Liver (tissue), 9 donors: ENCODE results near the gene TPM3. TPM values are rescaled to one million over a fixed set of nuclear protein-coding genes. Genes with fewer than 3 reads are reported as not detected.

Experiments
- DNase-seq: peaks from one replicate; pipeline ENCODE4 v3.0.0-alpha.2; 2017; ENCODE audit warnings: low spot score
- H3K27ac ChIP-seq, 2 donors: one replicate each; pipeline ENCODE4 v1.7.0; 2013; ENCODE audit warnings: inconsistent platforms in 2 of 2, low read length in 2 of 2, control low read depth in 1 of 2, low read depth in 1 of 2, mild to moderate bottlenecking in 1 of 2
- H3K27me3 ChIP-seq, 4 donors: one replicate each; pipeline versions ENCODE4 v1.6.1 to v1.7.0; 2013; ENCODE audit warnings: low read length in 3 of 4, inconsistent platforms in 1 of 4, mild to moderate bottlenecking in 1 of 4, moderate library complexity in 1 of 4; ENCODE audit not compliant: control insufficient read depth in 4 of 4, insufficient read depth in 4 of 4
- H3K36me3 ChIP-seq, 4 donors: one replicate each; pipeline versions ENCODE4 v1.6.1 to v1.7.0; 2013; ENCODE audit warnings: low read length in 3 of 4, mild to moderate bottlenecking in 3 of 4, low read depth in 1 of 4, moderate library complexity in 1 of 4; ENCODE audit not compliant: control insufficient read depth in 4 of 4, insufficient read depth in 3 of 4
- H3K4me1 ChIP-seq, 4 donors: one replicate each; pipeline versions ENCODE4 v1.6.1 to v1.7.0; 2013; ENCODE audit warnings: low read length in 3 of 4, mild to moderate bottlenecking in 3 of 4, moderate library complexity in 1 of 4; ENCODE audit not compliant: control insufficient read depth in 4 of 4, insufficient read depth in 4 of 4
- H3K4me3 ChIP-seq, 3 donors: one replicate each; pipeline versions ENCODE4 v1.6.1 to v1.7.0; 2013; ENCODE audit warnings: low read length in 3 of 3, control low read depth in 1 of 3, low read depth in 1 of 3, mild to moderate bottlenecking in 1 of 3
- H3K9ac ChIP-seq, 2 donors: one replicate each; pipeline ENCODE4 v1.7.0; 2013; ENCODE audit warnings: low read length in 2 of 2, mild to moderate bottlenecking in 2 of 2, moderate library complexity in 2 of 2, control low read depth in 1 of 2, low read depth in 1 of 2
- H3K9me3 ChIP-seq, 4 donors: one replicate each; pipeline versions ENCODE4 v1.6.1 to v1.7.0; 2013; ENCODE audit warnings: low read length in 3 of 4; ENCODE audit not compliant: control insufficient read depth in 4 of 4
- ATF3 ChIP-seq: IDR thresholded peaks from 2 replicates; pipeline ENCODE4 v1.6.1; 2016; ENCODE audit warnings: antibody characterized with exemption
- CTCF ChIP-seq: fragments of 150-350 bp; IDR thresholded peaks from 2 replicates; pipeline ENCODE4 v1.5.1; 2017; ENCODE audit warnings: improper control_type of control experiment, low read depth, low read length; ENCODE audit not compliant: missing input control
- EGR1 ChIP-seq, 2 donors: IDR thresholded peaks; 2 replicates each; pipeline ENCODE4 v1.6.1; 2016 to 2018; ENCODE audit warnings: antibody characterized with exemption in 2 of 2, low read depth in 2 of 2
- FOXA1 ChIP-seq: IDR thresholded peaks from 2 replicates; pipeline ENCODE4 v1.6.1; 2016; ENCODE audit warnings: antibody characterized with exemption
- FOXA2 ChIP-seq: IDR thresholded peaks from 2 replicates; pipeline ENCODE4 v1.6.1; 2016; ENCODE audit warnings: antibody characterized with exemption
- GABPA ChIP-seq, 2 donors: IDR thresholded peaks in 1 of 2; conservative IDR thresholded peaks in 1 of 2; 2 replicates each; pipeline ENCODE4 v1.6.1; 2016; ENCODE audit warnings: antibody characterized with exemption in 2 of 2, mild to moderate bottlenecking in 1 of 2, moderate library complexity in 1 of 2
- HNF4A ChIP-seq, 2 donors: conservative IDR thresholded peaks; 2 replicates each; pipeline ENCODE4 v1.6.1; 2016; ENCODE audit warnings: antibody characterized with exemption in 2 of 2, mild to moderate bottlenecking in 2 of 2
- HNF4G ChIP-seq: IDR thresholded peaks from 2 replicates; pipeline ENCODE4 v1.6.1; 2016; ENCODE audit warnings: antibody characterized with exemption
- MAX ChIP-seq: IDR thresholded peaks from 2 replicates; pipeline ENCODE4 v1.6.1; 2016; ENCODE audit warnings: antibody characterized with exemption
- NR2F2 ChIP-seq: IDR thresholded peaks from 2 replicates; pipeline ENCODE4 v1.6.1; 2016; ENCODE audit warnings: antibody characterized with exemption
- RAD21 ChIP-seq, 2 donors: IDR thresholded peaks; 2 replicates each; pipeline ENCODE4 v1.6.1; 2016; ENCODE audit warnings: antibody characterized with exemption in 2 of 2, mild to moderate bottlenecking in 2 of 2
- REST ChIP-seq: IDR thresholded peaks from 2 replicates; pipeline ENCODE4 v1.6.1; 2016; ENCODE audit warnings: antibody characterized with exemption, mild to moderate bottlenecking
- RXRA ChIP-seq, 2 donors: IDR thresholded peaks; 2 replicates each; pipeline ENCODE4 v1.6.1; 2017 to 2018; ENCODE audit warnings: antibody characterized with exemption in 2 of 2, mild to moderate bottlenecking in 1 of 2
- TAF1 ChIP-seq: conservative IDR thresholded peaks from 2 replicates; pipeline ENCODE4 v1.6.1; 2016; ENCODE audit warnings: antibody characterized with exemption, mild to moderate bottlenecking
- YY1 ChIP-seq: IDR thresholded peaks from 2 replicates; pipeline ENCODE4 v1.6.1; 2016; ENCODE audit warnings: antibody characterized with exemption, mild to moderate bottlenecking
- ZBTB33 ChIP-seq: IDR thresholded peaks from 2 replicates; pipeline ENCODE4 v1.6.1; 2016; ENCODE audit warnings: antibody characterized with exemption
- WGBS: extraction: QIAGEN DNeasy Blood & Tissue Kit; methylation state at CpG from one replicate; pipeline ENCODE4 v1.1.7; 2013; 5-methylcytosine and 5-hydroxymethylcytosine counted together
- polyA plus RNA-seq, 2 donors: library from polyadenylated mRNA; stranded (reverse) in 1 of 2; unstranded in 1 of 2; fragments of 200-250 nt in 1 of 2; fragments of >200 nt in 1 of 2; fragmentation: Nextera tagmentation in 1 of 2; extraction: Ambion mirVana in 1 of 2; gene quantifications; one replicate each; pipeline versions ENCODE4 v1.2.1 to v1.2.3, GENCODE V29; 2013 to 2015
- total RNA-seq, 2 donors: library from RNA; depleted of rRNA; stranded (reverse); fragments of >200 nt; gene quantifications; one replicate each; pipeline ENCODE4 v1.2.3, GENCODE V29; 2014
- donor health status: healthy.
- donor health status: healthy.
- donor health status: healthy.
- donor health status: healthy.
- donor health status: healthy.

The TPM3 gene
- total and polyA plus RNA-seq, 4 donors = 89.6 to 120 (median 109) TPM

- WGBS = under 1% methylated on average over 35 of the region's 35 CpGs
These were observed 9.4 kb downstream of the TPM3 start for GRCh38 chr1:154182344-154183045.

GRCh38 chr1:154181944-154182343 is 10.0 kb downstream of the TPM3 start:
- H3K36me3 ChIP-seq = no peaks in the 10 kb centered on the region
- DNase-seq = no peak
- no peak for TF ChIP-seq HNF4G
- no peak for TF ChIP-seq ATF3
- TF ChIP-seq EGR1 (IDR thresholded peaks at IDR 0.05; ENCODE audit: low read depth in 2 of 2) = no peak
- TF ChIP-seq YY1 = no peak
- TF ChIP-seq HNF4A (conservative IDR thresholded peaks at IDR 0.05) = no peak
- no peak for TF ChIP-seq TAF1
- TF ChIP-seq NR2F2 = no peak
- WGBS = under 1% methylated on average over 6 of the region's 6 CpGs
- no peaks in the 10 kb centered on the region for H3K27me3 ChIP-seq
- peaks cover 14 to 48% (median 43%) of the 10 kb centered on the region in 4 donors for H3K4me1 ChIP-seq
- peak overlapping the region; percentile 71 to 91 (median 72) for H3K4me3 ChIP-seq
- H3K9ac ChIP-seq = peak overlapping the region in 1 of 2 donors; percentile 61
- no peaks in the 10 kb centered on the region for H3K9me3 ChIP-seq
- H3K27ac ChIP-seq = peak overlapping the region; percentile 76 to 77

More at GRCh38 chr1:154182344-154183045, 9.4 kb downstream of the TPM3 start:
- TF ChIP-seq YY1 (no peak), FOXA2 (no peak), MAX (no peak), CTCF (no peak), NR2F2 (no peak), GABPA (IDR thresholded peaks at IDR 0.05 in 1 of 2, conservative IDR thresholded peaks at IDR 0.05 in 1 of 2) (no peak), FOXA1 (no peak)
- no peaks in the 10 kb centered on the region for H3K27me3 ChIP-seq
- no peaks in the 10 kb centered on the region for H3K36me3 ChIP-seq
- peak overlapping the region; percentile 48 to 61 for H3K9ac ChIP-seq
- no peaks in the 10 kb centered on the region for H3K9me3 ChIP-seq
- DNase-seq = peak; percentile 65
- peak overlapping the region; percentile 76 to 77 for H3K27ac ChIP-seq
- H3K4me3 ChIP-seq = peak overlapping the region; percentile 71 to 91 (median 72)
- peaks cover 14 to 46% (median 40%) of the 10 kb centered on the region in 4 donors for H3K4me1 ChIP-seq

GRCh38 chr1:154179946-154180687 is 11.8 kb downstream of the TPM3 start:
- Histone ChIP-seq H3K36me3 (peaks cover 0 to 4% (median 1%) of the 10 kb centered on the region in 4 donors), H3K27me3 (no peaks in the 10 kb centered on the region), H3K9me3 (no peaks in the 10 kb centered on the region), H3K4me3 (no peak overlapping the region), H3K9ac (peak overlapping the region in 1 of 2 donors; percentile 63), H3K4me1 (peaks cover 14 to 53% (median 44%) of the 10 kb centered on the region in 4 donors), H3K27ac (peak overlapping the region; percentile 32 to 72)
- WGBS = 72% methylated on average over 3 of the region's 3 CpGs
- no peak for DNase-seq
- no peak for TF ChIP-seq MAX
- no peak for TF ChIP-seq RAD21 (IDR thresholded peaks at IDR 0.05)
- TF ChIP-seq EGR1 (IDR thresholded peaks at IDR 0.05; ENCODE audit: low read depth in 2 of 2) = no peak
- TF ChIP-seq FOXA1 = no peak
- TF ChIP-seq REST = no peak
- no peak for TF ChIP-seq RXRA (IDR thresholded peaks at IDR 0.05)
- no peak for TF ChIP-seq ZBTB33
